GM18861 (cell line): Measurements from ENCODE around the gene DZIP1L.
"Not testable (repeated sequence)": the region's sequence is repeated elsewhere in the genome, so short reads cannot be mapped to it uniquely, and the experiment has no call there.

Experiments
- ATAC-seq: cut with Tn5 transposase; IDR thresholded peaks from one replicate; pipeline ENCODE4 v1.9.1; 2021; ENCODE audit not compliant: unreplicated experiment

DZIP1L gene

GRCh38 chr3:138114988-138115971, at the start of gene DZIP1L:
TSS of gene DZIP1L (minus strand) at chr3:138115608. CDS start at chr3:138103971, 11,637 bp downstream.
- ATAC-seq, result peak; percentile 62

- ATAC-seq, result no peak
Measured at GRCh38 chr3:138165061-138165460, 49.7 kb upstream of the DZIP1L start.

- ATAC-seq, result no peak
Measured at GRCh38 chr3:138157743-138158142, 42.3 kb upstream of the DZIP1L start.

GRCh38 chr3:138154534-138154933, 39.1 kb upstream of the DZIP1L start:
- no peak for ATAC-seq

- ATAC-seq, result no peak
Measured at GRCh38 chr3:138148503-138148902, 33.1 kb upstream of the DZIP1L start.

GRCh38 chr3:138142181-138142580, 26.8 kb upstream of the DZIP1L start:
- ATAC-seq, result not testable (repeated sequence)

- ATAC-seq, result no peak
Measured at GRCh38 chr3:138140940-138141339, 25.5 kb upstream of the DZIP1L start.

GRCh38 chr3:138139691-138140090, 24.3 kb upstream of the DZIP1L start:
- ATAC-seq, result no peak

GRCh38 chr3:138137861-138138260, 22.5 kb upstream of the DZIP1L start:
- ATAC-seq, result no peak

- no peak for ATAC-seq
Measured at GRCh38 chr3:138136201-138136600, 20.8 kb upstream of the DZIP1L start.

GRCh38 chr3:138135833-138136194, 20.4 kb upstream of the DZIP1L start:
- no peak for ATAC-seq

- no peak for ATAC-seq
Measured at GRCh38 chr3:138135146-138135832, 19.9 kb upstream of the DZIP1L start.

GRCh38 chr3:138132239-138132638, 16.8 kb upstream of the DZIP1L start, which contains the start of gene A4GNT:
TSS of gene A4GNT (minus strand) at chr3:138132390. CDS start at chr3:138131256, 1,134 bp downstream.
- no peak for ATAC-seq

- ATAC-seq, result no peak
Measured at GRCh38 chr3:138127636-138128365, 12.4 kb upstream of the DZIP1L start.

- no peak for ATAC-seq
Measured at GRCh38 chr3:138125548-138126221, 10.3 kb upstream of the DZIP1L start.

- no peak for ATAC-seq
Measured at GRCh38 chr3:138124706-138125355, 9.4 kb upstream of the DZIP1L start.

- ATAC-seq, result no peak
Measured at GRCh38 chr3:138124188-138124587, 8.8 kb upstream of the DZIP1L start.

GRCh38 chr3:138119423-138119766, 4.0 kb upstream of the DZIP1L start:
- ATAC-seq, result no peak

GRCh38 chr3:138118612-138119422, 3.4 kb upstream of the DZIP1L start:
- ATAC-seq, result peak; percentile 70
